A673 (cell line): ENCODE results near the gene PRR5L. TPM values are rescaled to one million over a fixed set of nuclear protein-coding genes. Genes with fewer than 3 reads are reported as not detected.

Experiments used
- BruUV-seq: library from RNA; stranded (reverse); fragments of 400-500 nt; replicated peaks from 2 replicates; lab custom pipeline; 2021; lab: Mats Ljungman, UMichigan
- CTCF ChIA-PET: fragments of 300-600 bp; sonication (Branson Sonifier 250); formaldehyde crosslinking; loops from one replicate; lab custom pipeline; 2022; ENCODE audit warnings: antibody characterized with exemption; lab: Charles Lee
- POLR2A ChIA-PET: fragments of 300-600 bp; sonication (Branson Sonifier 250); formaldehyde crosslinking; loops from one replicate; lab custom pipeline; 2022; ENCODE audit warnings: antibody characterized with exemption; ENCODE audit not compliant: low non-redundant PET; lab: Charles Lee
- DNase-seq: peaks from one replicate; pipeline ENCODE4 v3.0.0-alpha.2; 2015; ENCODE audit warnings: low spot score
- H3K27ac ChIP-seq: fragments of 200-600 bp; sonication (generic); 2 replicates; pipeline ENCODE4 v1.5.1; 2016; ENCODE audit warnings: mixed run types, low read depth, mild to moderate bottlenecking, mixed read lengths, antibody characterized with exemption, low read length; ENCODE audit not compliant: poor library complexity, severe bottlenecking
- H3K27me3 ChIP-seq: fragments of 200-600 bp; sonication (generic); replicated peaks from 2 replicates; pipeline ENCODE4 v1.6.1; 2017; ENCODE audit warnings: mixed run types, low read depth, mild to moderate bottlenecking, mixed read lengths, antibody characterized with exemption, low read length; ENCODE audit not compliant: insufficient read depth, poor library complexity
- H3K36me3 ChIP-seq: fragments of 200-600 bp; sonication (generic); 2 replicates; pipeline ENCODE4 v1.6.1; 2016; ENCODE audit warnings: mixed run types, mild to moderate bottlenecking, mixed read lengths, antibody characterized with exemption, low read length; ENCODE audit not compliant: insufficient read depth, poor library complexity, severe bottlenecking
- H3K4me1 ChIP-seq: fragments of 200-600 bp; sonication (generic); 2 replicates; pipeline ENCODE4 v1.6.1; 2017; ENCODE audit warnings: mixed run types, mild to moderate bottlenecking, mixed read lengths, antibody characterized with exemption, low read length; ENCODE audit not compliant: insufficient read depth, poor library complexity, severe bottlenecking
- H3K4me3 ChIP-seq: fragments of 200-600 bp; sonication (generic); 2 replicates; pipeline ENCODE4 v1.5.1; 2016; ENCODE audit warnings: low read depth, mixed run types, mild to moderate bottlenecking, mixed read lengths, low read length; ENCODE audit not compliant: poor library complexity, severe bottlenecking
- H3K9me3 ChIP-seq: fragments of 200-600 bp; sonication (generic); 2 replicates; pipeline ENCODE4 v1.6.1; 2016; ENCODE audit warnings: mixed run types, low read depth, mild to moderate bottlenecking, mixed read lengths, antibody characterized with exemption, low read length; ENCODE audit not compliant: poor library complexity, severe bottlenecking
- CTCF ChIP-seq: fragments of 300-800, 200-600 bp; sonication (generic); conservative IDR thresholded peaks from 2 replicates; pipeline ENCODE4 v1.5.1; 2017; ENCODE audit warnings: low read depth, mild to moderate bottlenecking, antibody characterized with exemption, low read length, moderate library complexity, mixed read lengths
- EZH2 ChIP-seq: fragments of 200-600 bp; sonication (generic); IDR thresholded peaks from 2 replicates; pipeline ENCODE4 v1.6.1; 2017; ENCODE audit warnings: borderline replicate concordance, low read depth, mild to moderate bottlenecking, mixed read lengths, antibody characterized with exemption, low read length; ENCODE audit not compliant: poor library complexity, severe bottlenecking
- intact Hi-C: fragments of 100-400 bp; cut with micrococcal nuclease; formaldehyde crosslinking; loops from one replicate; pipeline ENCODE4 v1.10.0; 2022; ENCODE audit not compliant: unreplicated experiment
- total RNA-seq: library from RNA; stranded (reverse); gene quantifications from 2 replicates; pipeline ENCODE4 v1.2.3, GENCODE V29; 2021

The PRR5L gene
- total RNA-seq, 1 experiment from 2014 or later = 102 TPM

GRCh38 chr11:36333468-36333867, 37.4 kb downstream of the PRR5L start:
- Histone ChIP-seq H3K4me1 (no peaks in the 10 kb centered on the region), H3K9me3 (no peaks in the 10 kb centered on the region), H3K27me3 (no peaks in the 10 kb centered on the region), H3K4me3 (no peak overlapping the region), H3K36me3 (no peaks in the 10 kb centered on the region), H3K27ac (no peak overlapping the region)
- ChIA-PET CTCF (no interaction called here), POLR2A (no interaction called here)
- DNase-seq = no peak
- BruUV-seq = no TSS peak
- intact Hi-C loops = no loop called here
- TF ChIP-seq CTCF (no peak), EZH2 (no peak)

GRCh38 chr11:36333897-36334296, 37.8 kb downstream of the PRR5L start:
- CTCF ChIA-PET = no interaction called here
- Histone ChIP-seq H3K9me3 (no peaks in the 10 kb centered on the region), H3K4me1 (no peaks in the 10 kb centered on the region), H3K27ac (no peak overlapping the region), H3K27me3 (no peaks in the 10 kb centered on the region), H3K36me3 (no peaks in the 10 kb centered on the region), H3K4me3 (no peak overlapping the region)
- intact Hi-C loops = no loop called here
- TF ChIP-seq CTCF (no peak), EZH2 (no peak)
- POLR2A ChIA-PET = no interaction called here
- peak; percentile 87 for DNase-seq
- no TSS peak for BruUV-seq

- intact Hi-C loops = no loop called here
- ChIA-PET CTCF (no interaction called here), POLR2A (no interaction called here)
- DNase-seq = no peak
- H3K36me3 ChIP-seq = no peaks in the 10 kb centered on the region
- H3K27me3 ChIP-seq = no peaks in the 10 kb centered on the region
- H3K4me1 ChIP-seq = no peaks in the 10 kb centered on the region
- no peak overlapping the region for H3K4me3 ChIP-seq
- H3K9me3 ChIP-seq = no peaks in the 10 kb centered on the region
- no peak for TF ChIP-seq EZH2
- no peak for TF ChIP-seq CTCF
- H3K27ac ChIP-seq = no peak overlapping the region
- BruUV-seq = no TSS peak
Observed at GRCh38 chr11:36339888-36340287, 43.8 kb downstream of the PRR5L start.
